OCI-LY1 (cell line): ENCODE measurements around the gene PITPNM1.

ENCODE experiments used
- H2AFZ ChIP-seq: fragments of 200-600 bp; sonication (generic), shearing (Covaris generic); 2 replicates; pipeline ENCODE4 v1.6.0; 2014; ENCODE audit warnings: antibody characterized with exemption, mild to moderate bottlenecking, low read length
- H3F3A ChIP-seq: fragments of 200-600 bp; sonication (generic), shearing (Covaris generic); 2 replicates; pipeline ENCODE4 v1.6.0; 2014; ENCODE audit warnings: mild to moderate bottlenecking, antibody characterized with exemption, low read length, moderate library complexity; ENCODE audit not compliant: insufficient read depth
- H3K27ac ChIP-seq: fragments of 200-600 bp; sonication (generic); 2 replicates; pipeline ENCODE4 v1.5.1; 2014; ENCODE audit warnings: low read length, mixed run types, mild to moderate bottlenecking, low read depth; ENCODE audit not compliant: poor library complexity, severe bottlenecking
- H3K27me3 ChIP-seq: fragments of 200-600 bp; sonication (generic); 2 replicates; pipeline ENCODE4 v1.6.0; 2014; ENCODE audit warnings: antibody characterized with exemption, mild to moderate bottlenecking, low read length, moderate library complexity; ENCODE audit not compliant: insufficient read depth
- H3K36me3 ChIP-seq: fragments of 200-600 bp; sonication (generic); 2 replicates; pipeline ENCODE4 v1.6.1; 2014; ENCODE audit warnings: mild to moderate bottlenecking, antibody characterized with exemption, low read length, moderate library complexity, mixed read lengths; ENCODE audit not compliant: insufficient read depth
- H3K4me1 ChIP-seq: fragments of 200-600 bp; sonication (generic); 2 replicates; pipeline ENCODE4 v1.5.1; 2014; ENCODE audit warnings: mild to moderate bottlenecking, low read length, moderate library complexity; ENCODE audit not compliant: insufficient read depth, severe bottlenecking
- H3K4me2 ChIP-seq: fragments of 200-600 bp; sonication (generic), shearing (Covaris generic); 2 replicates; pipeline ENCODE4 v1.6.1; 2014; ENCODE audit warnings: low read length
- H3K4me3 ChIP-seq: fragments of 200-600 bp; sonication (generic); 2 replicates; pipeline ENCODE4 v1.5.1; 2014; ENCODE audit warnings: low read length, low read depth, mild to moderate bottlenecking, mixed read lengths; ENCODE audit not compliant: poor library complexity, severe bottlenecking
- H3K79me2 ChIP-seq: fragments of 200-600 bp; shearing (Covaris generic); 2 replicates; pipeline ENCODE4 v1.6.1; 2016; ENCODE audit warnings: mixed run types, low read length, mixed read lengths; ENCODE audit not compliant: insufficient read depth
- H3K9ac ChIP-seq: fragments of 200-600 bp; sonication (generic), shearing (Covaris generic); 2 replicates; pipeline ENCODE4 v1.6.1; 2014; ENCODE audit warnings: mild to moderate bottlenecking, low read length, mixed read lengths
- H3K9me2 ChIP-seq: fragments of 200-600 bp; sonication (generic), shearing (Covaris generic); 2 replicates; pipeline ENCODE4 v1.6.1; 2014; ENCODE audit warnings: low read depth, mild to moderate bottlenecking, low read length, mixed read lengths
- H3K9me3 ChIP-seq: fragments of 200-600 bp; shearing (Covaris generic); 2 replicates; pipeline ENCODE4 v1.6.1; 2014; ENCODE audit warnings: low read length, mixed read lengths
- H4K20me1 ChIP-seq: fragments of 200-600 bp; sonication (generic), shearing (Covaris generic); 2 replicates; pipeline ENCODE4 v1.6.0; 2016; ENCODE audit warnings: mild to moderate bottlenecking, low read length; ENCODE audit not compliant: insufficient read depth
- EZH2 ChIP-seq: fragments of 200-600 bp; sonication (generic), shearing (Covaris generic); IDR thresholded peaks from 2 replicates; pipeline ENCODE4 v1.8.0; 2017; ENCODE audit warnings: borderline replicate concordance, mixed run types, mild to moderate bottlenecking, antibody characterized with exemption, low read length, moderate library complexity, mixed read lengths
- TF ChIP-seq, protein P1 (sequence below): fragments of 200-600 bp; sonication (generic), shearing (Covaris generic); IDR thresholded peaks from 2 replicates; pipeline ENCODE4 v1.5.1; 2017; ENCODE audit warnings: mild to moderate bottlenecking, antibody characterized with exemption, low read length, moderate library complexity, mixed read lengths

Gene PITPNM1

DNA sequence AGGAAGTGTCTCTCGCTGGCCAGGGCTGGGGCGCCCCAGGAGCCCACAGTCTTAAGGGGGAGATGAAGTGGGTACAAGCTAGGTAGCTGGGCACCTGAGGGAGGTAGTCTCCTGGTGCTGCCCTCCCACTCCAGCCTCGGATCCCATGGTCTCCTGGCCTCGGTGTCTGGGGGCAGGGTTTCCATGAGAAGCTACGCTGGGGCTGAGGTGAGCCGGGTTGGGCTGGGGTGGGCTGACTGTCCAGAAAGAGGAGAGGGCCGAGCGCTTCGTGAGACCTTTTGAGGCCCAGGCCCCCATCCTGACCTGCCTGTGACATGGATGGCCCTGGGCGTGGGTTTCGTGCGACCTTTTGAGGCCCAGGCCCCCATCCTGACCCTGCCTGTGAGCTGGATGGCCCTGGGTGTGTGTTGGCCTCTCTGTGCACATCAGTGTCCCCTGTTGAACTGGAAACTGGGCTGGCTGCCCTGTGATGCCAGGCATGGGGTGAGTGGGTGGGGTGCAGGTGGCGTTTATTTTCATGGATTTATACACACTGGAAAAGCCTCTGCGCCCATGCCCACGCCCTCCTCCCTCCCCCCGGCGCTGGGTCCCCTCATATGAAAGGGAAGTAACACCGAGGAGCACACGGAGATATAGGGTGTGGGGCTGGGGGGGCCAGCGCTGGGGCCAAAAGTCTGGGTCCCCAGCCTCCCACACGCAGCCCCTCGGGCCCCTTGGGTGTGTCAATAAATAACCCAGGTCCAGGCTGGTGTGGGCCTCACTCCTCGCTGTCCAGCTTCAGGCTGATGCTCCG, 13.7 kb downstream of the PITPNM1 start:
- Histone ChIP-seq H3K27ac (no peak overlapping the region), H3K27me3 (no peaks in the 10 kb centered on the region), H3K9me3 (no peaks in the 10 kb centered on the region), H3K9me2 (no peaks in the 10 kb centered on the region), H3K9ac (no peak overlapping the region), H2AFZ (no peak overlapping the region), H3K4me1 (peaks cover 11% of the 10 kb centered on the region), H4K20me1 (no peaks in the 10 kb centered on the region), H3K4me3 (no peak overlapping the region), H3K4me2 (no peak overlapping the region), H3K79me2 (no peaks in the 10 kb centered on the region), H3F3A (no peaks in the 10 kb centered on the region), H3K36me3 (peaks cover 65% of the 10 kb centered on the region; the same call in 1 of the 2 replicates)
- TF ChIP-seq, protein P1, sequence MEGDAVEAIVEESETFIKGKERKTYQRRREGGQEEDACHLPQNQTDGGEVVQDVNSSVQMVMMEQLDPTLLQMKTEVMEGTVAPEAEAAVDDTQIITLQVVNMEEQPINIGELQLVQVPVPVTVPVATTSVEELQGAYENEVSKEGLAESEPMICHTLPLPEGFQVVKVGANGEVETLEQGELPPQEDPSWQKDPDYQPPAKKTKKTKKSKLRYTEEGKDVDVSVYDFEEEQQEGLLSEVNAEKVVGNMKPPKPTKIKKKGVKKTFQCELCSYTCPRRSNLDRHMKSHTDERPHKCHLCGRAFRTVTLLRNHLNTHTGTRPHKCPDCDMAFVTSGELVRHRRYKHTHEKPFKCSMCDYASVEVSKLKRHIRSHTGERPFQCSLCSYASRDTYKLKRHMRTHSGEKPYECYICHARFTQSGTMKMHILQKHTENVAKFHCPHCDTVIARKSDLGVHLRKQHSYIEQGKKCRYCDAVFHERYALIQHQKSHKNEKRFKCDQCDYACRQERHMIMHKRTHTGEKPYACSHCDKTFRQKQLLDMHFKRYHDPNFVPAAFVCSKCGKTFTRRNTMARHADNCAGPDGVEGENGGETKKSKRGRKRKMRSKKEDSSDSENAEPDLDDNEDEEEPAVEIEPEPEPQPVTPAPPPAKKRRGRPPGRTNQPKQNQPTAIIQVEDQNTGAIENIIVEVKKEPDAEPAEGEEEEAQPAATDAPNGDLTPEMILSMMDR, result no peak
- no peak for TF ChIP-seq EZH2

GRCh38 chr11:67490727-67491065, 14.5 kb downstream of the PITPNM1 start:
- Histone ChIP-seq H3K9me3 (no peaks in the 10 kb centered on the region), H3K9ac (no peak overlapping the region), H3K4me3 (no peak overlapping the region), H3K4me1 (peaks cover 19% of the 10 kb centered on the region), H3K27me3 (no peaks in the 10 kb centered on the region), H3K36me3 (peaks cover 65% of the 10 kb centered on the region; the same call in 1 of the 2 replicates), H2AFZ (no peak overlapping the region), H3K27ac (no peak overlapping the region), H4K20me1 (no peaks in the 10 kb centered on the region), H3K9me2 (no peaks in the 10 kb centered on the region), H3K4me2 (no peak overlapping the region), H3K79me2 (no peaks in the 10 kb centered on the region), H3F3A (no peaks in the 10 kb centered on the region)
- TF ChIP-seq, protein P1, result no peak
- TF ChIP-seq EZH2, result no peak

DNA sequence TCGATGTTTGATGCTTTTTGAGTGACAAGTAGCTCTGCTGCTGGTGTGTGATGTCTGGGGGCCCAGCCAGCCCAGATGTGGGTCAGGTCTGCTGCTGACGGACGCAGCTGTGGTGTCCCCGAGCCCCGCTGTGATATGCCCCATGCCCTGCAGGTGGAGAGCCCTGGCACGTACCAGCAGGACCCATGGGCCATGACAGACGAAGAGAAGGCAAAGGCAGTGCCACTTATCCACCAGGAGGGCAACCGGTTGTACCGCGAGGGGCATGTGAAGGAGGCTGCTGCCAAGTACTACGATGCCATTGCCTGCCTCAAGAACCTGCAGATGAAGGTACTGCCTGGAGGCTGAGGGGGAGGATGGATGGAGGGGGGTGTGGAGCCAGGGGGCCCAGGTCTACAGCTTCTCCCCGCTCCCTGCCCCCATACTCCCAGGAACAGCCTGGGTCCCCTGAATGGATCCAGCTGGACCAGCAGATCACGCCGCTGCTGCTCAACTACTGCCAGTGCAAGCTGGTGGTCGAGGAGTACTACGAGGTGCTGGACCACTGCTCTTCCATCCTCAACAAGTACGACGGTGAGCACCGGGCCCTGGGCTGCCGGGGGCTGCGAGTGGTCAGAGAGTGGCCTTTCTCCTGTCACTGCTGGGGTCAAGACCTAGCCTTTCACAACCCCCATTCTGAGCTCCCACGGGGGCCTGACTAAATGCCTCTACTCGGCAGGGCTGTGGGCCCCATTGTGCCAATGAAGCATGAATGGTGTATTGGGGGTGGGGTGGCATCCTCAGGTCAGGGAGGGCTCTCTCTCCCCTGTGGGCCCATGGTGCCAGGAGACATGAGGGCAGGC, 15.1 kb downstream of the PITPNM1 start:
- Histone ChIP-seq H3K27me3 (no peaks in the 10 kb centered on the region), H3K36me3 (peaks cover 63% of the 10 kb centered on the region; the same call in 1 of the 2 replicates), H3F3A (0 out of 2 replicates have a peak, but pooled peaks cover 2% of the 10 kb centered on the region), H3K4me2 (no peak overlapping the region), H3K4me1 (peaks cover 25% of the 10 kb centered on the region), H3K9ac (no peak overlapping the region), H3K79me2 (no peaks in the 10 kb centered on the region), H3K27ac (peak overlapping the region; percentile 33), H3K4me3 (no peak overlapping the region), H3K9me3 (no peaks in the 10 kb centered on the region), H3K9me2 (no peaks in the 10 kb centered on the region), H4K20me1 (no peaks in the 10 kb centered on the region), H2AFZ (no peak overlapping the region)
- TF ChIP-seq, protein P1, result no peak
- no peak for TF ChIP-seq EZH2
